T-helper 1 cell treated with Interleukin-12 subunit alpha and Interleukin-12 subunit beta and Interleukin-4 antibody, amounts not matched to agents 30 μg/mL and 1 μg/mL, for 36 hours (primary cell): ENCODE data around the gene ZNF160.
A peak's percentile ranks its signal among the peaks of the same experiment; 100 is the strongest.
"Not testable (repeated sequence)": the region's sequence is repeated elsewhere in the genome, so short reads cannot be mapped to it uniquely, and the experiment has no call there.

Experiments
- H3K27ac Mint-ChIP-seq: one replicate; pipeline ENCODE4 v1.8.0; 2021; ENCODE audit warnings: mild to moderate bottlenecking, mixed read lengths
- H3K27me3 Mint-ChIP-seq: one replicate; pipeline ENCODE4 v1.8.0; 2021; ENCODE audit warnings: low read depth, mixed read lengths
- H3K36me3 Mint-ChIP-seq: one replicate; pipeline ENCODE4 v1.8.0; 2021; ENCODE audit warnings: low read depth, mixed read lengths
- H3K4me1 Mint-ChIP-seq: one replicate; pipeline ENCODE4 v1.8.0; 2021; ENCODE audit warnings: low read depth, mixed read lengths
- H3K4me3 Mint-ChIP-seq: one replicate; pipeline ENCODE4 v1.8.0; 2021; ENCODE audit warnings: mild to moderate bottlenecking, moderate library complexity, mixed read lengths
- H3K9me3 Mint-ChIP-seq: one replicate; pipeline ENCODE4 v1.8.0; 2021; ENCODE audit warnings: mixed read lengths

ZNF160 gene

GRCh38 chr19:53103234-53104203, at the start of gene ZNF160:
ZNF160 (minus strand) TSS chr19:53103422; CDS start chr19:53086276, 17,146 bp downstream.
- Mint-ChIP-seq H3K4me3 (peak within 1 kb of the TSS; percentile 87), H3K4me1 (peaks cover 15% of the 10 kb centered on the region), H3K27ac (peak within 1 kb of the TSS; percentile 86), H3K27me3 (no peaks in the 10 kb centered on the region), H3K9me3 (peaks cover 37% of the 10 kb centered on the region), H3K36me3 (peaks cover 22% of the 10 kb centered on the region)

DNA sequence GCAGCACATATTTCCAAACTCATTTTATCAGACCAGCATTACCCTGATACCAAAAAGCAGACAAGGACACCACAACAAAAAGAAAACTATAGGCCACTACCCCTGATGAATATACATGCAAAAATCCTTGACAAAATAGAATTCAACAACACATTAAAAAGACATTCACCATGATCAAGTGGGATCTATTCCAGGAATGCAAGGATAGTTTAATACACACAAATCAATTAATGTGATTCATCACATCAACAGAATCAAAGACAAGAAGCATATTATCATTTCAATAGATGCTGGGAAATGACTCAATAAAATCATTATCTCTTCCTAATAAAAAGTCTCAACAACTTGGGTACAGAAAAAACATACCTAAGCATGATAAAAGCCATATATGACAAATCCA, 44.4 kb upstream of the ZNF160 start:
- Mint-ChIP-seq H3K4me3 (no peak overlapping the region), H3K27ac (no peak overlapping the region), H3K27me3 (no peaks in the 10 kb centered on the region), H3K36me3 (peaks cover 56% of the 10 kb centered on the region), H3K4me1 (no peaks in the 10 kb centered on the region), H3K9me3 (peaks cover 69% of the 10 kb centered on the region)

- no peak overlapping the region for H3K27ac Mint-ChIP-seq
- no peak overlapping the region for H3K4me3 Mint-ChIP-seq
- H3K27me3 Mint-ChIP-seq: no peaks in the 10 kb centered on the region
- no peaks in the 10 kb centered on the region for H3K4me1 Mint-ChIP-seq
- H3K36me3 Mint-ChIP-seq: peaks cover 38% of the 10 kb centered on the region
- H3K9me3 Mint-ChIP-seq: peaks cover 78% of the 10 kb centered on the region
These were observed 37.1 kb upstream of the ZNF160 start for GRCh38 chr19:53140351-53140750.

- Mint-ChIP-seq H3K4me1 (peaks cover 7% of the 10 kb centered on the region), H3K27ac (no peak overlapping the region), H3K4me3 (no peak overlapping the region), H3K36me3 (peaks cover 21% of the 10 kb centered on the region), H3K9me3 (peaks cover 75% of the 10 kb centered on the region), H3K27me3 (peaks cover 8% of the 10 kb centered on the region)
These were observed 33.2 kb upstream of the ZNF160 start for GRCh38 chr19:53136432-53136831.

GRCh38 chr19:53132141-53132991, 29.1 kb upstream of the ZNF160 start, which contains the start of gene ZNF415:
ZNF415 (minus strand) TSS chr19:53132910; CDS start chr19:53122676, 10,234 bp downstream.
- Mint-ChIP-seq H3K36me3 (peaks cover 13% of the 10 kb centered on the region), H3K4me3 (peak within 1 kb of the TSS; percentile 72), H3K27me3 (peaks cover 8% of the 10 kb centered on the region), H3K4me1 (peaks cover 7% of the 10 kb centered on the region), H3K9me3 (peaks cover 76% of the 10 kb centered on the region), H3K27ac (no peak within 1 kb of the TSS)

- Mint-ChIP-seq H3K36me3 (peaks cover 10% of the 10 kb centered on the region), H3K27ac (no peak overlapping the region), H3K9me3 (peaks cover 75% of the 10 kb centered on the region), H3K4me1 (peaks cover 7% of the 10 kb centered on the region), H3K27me3 (peaks cover 8% of the 10 kb centered on the region), H3K4me3 (peak overlapping the region; percentile 72)
These were observed 28.5 kb upstream of the ZNF160 start for GRCh38 chr19:53131727-53132126.

DNA sequence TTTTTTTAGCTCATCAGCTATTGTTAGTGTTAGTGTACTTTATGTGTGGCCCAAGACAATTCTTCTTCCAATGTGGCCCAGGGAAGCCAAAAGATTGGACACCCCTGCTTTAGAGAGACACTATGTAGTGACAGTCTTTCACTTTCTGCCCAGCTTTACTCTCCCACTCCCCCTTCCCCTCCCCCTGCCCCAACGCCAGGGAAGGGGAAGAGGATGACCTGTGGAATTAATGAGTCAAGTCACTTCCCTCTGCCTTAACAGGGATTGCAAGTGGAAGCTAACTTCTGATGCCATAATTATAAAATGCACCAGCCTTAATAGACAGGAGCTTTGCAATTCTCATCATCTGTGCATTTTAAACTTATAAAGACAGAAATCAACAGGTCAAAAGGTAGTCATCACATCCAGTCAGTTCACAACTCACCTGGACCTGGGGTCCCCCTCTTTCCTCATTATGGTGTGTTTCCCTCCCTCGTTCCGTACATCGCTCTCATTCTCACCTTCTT, 27.9 kb upstream of the ZNF160 start:
- peaks cover 8% of the 10 kb centered on the region for H3K27me3 Mint-ChIP-seq
- no peak overlapping the region for H3K4me3 Mint-ChIP-seq
- peaks cover 10% of the 10 kb centered on the region for H3K36me3 Mint-ChIP-seq
- H3K4me1 Mint-ChIP-seq: peaks cover 7% of the 10 kb centered on the region
- H3K27ac Mint-ChIP-seq: no peak overlapping the region
- peaks cover 69% of the 10 kb centered on the region for H3K9me3 Mint-ChIP-seq

GRCh38 chr19:53130506-53130905, 27.3 kb upstream of the ZNF160 start:
- Mint-ChIP-seq H3K27me3 (peaks cover 8% of the 10 kb centered on the region), H3K4me1 (peaks cover 7% of the 10 kb centered on the region), H3K9me3 (peaks cover 63% of the 10 kb centered on the region), H3K36me3 (peaks cover 10% of the 10 kb centered on the region), H3K27ac (no peak overlapping the region), H3K4me3 (no peak overlapping the region)

- not testable (repeated sequence) for H3K4me3 Mint-ChIP-seq, H3K27ac Mint-ChIP-seq, H3K27me3 Mint-ChIP-seq, H3K4me1 Mint-ChIP-seq, H3K36me3 Mint-ChIP-seq
- peaks cover 68% of the 10 kb centered on the region for H3K9me3 Mint-ChIP-seq
These were observed 23.7 kb upstream of the ZNF160 start for GRCh38 chr19:53126733-53127526.

DNA sequence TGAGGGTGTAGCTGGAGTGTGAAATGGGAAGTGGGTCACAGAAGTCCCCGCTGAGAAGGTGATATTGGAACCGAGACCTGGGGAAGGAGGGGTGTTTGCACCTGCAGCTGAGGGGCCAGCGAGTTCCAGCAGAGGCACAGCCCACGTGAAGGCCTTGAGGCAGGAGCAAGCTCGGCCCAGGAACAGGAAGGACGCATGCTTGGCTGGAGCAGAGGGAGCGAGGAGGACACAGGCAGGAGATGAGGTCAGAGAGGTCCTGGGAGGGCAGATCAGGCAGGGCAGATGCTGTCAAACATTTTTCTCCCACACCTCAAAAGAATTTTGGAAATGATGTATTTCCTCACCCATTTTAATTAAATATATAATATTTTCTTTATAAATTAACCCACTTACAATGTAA, 20.2 kb upstream of the ZNF160 start:
- no peak overlapping the region for H3K4me3 Mint-ChIP-seq
- no peaks in the 10 kb centered on the region for H3K27me3 Mint-ChIP-seq
- H3K9me3 Mint-ChIP-seq: peaks cover 57% of the 10 kb centered on the region

GRCh38 chr19:53112286-53112685, 9.1 kb upstream of the ZNF160 start:
- no peaks in the 10 kb centered on the region for H3K27me3 Mint-ChIP-seq
- H3K4me3 Mint-ChIP-seq: no peak overlapping the region
- H3K36me3 Mint-ChIP-seq: peaks cover 17% of the 10 kb centered on the region
- no peak overlapping the region for H3K27ac Mint-ChIP-seq
- peaks cover 70% of the 10 kb centered on the region for H3K9me3 Mint-ChIP-seq
- no peaks in the 10 kb centered on the region for H3K4me1 Mint-ChIP-seq

More for the DNA sequence above, 20.2 kb upstream of the ZNF160 start:
- H3K27ac Mint-ChIP-seq: no peak overlapping the region
- no peaks in the 10 kb centered on the region for H3K36me3 Mint-ChIP-seq
- H3K4me1 Mint-ChIP-seq: no peaks in the 10 kb centered on the region

DNA sequence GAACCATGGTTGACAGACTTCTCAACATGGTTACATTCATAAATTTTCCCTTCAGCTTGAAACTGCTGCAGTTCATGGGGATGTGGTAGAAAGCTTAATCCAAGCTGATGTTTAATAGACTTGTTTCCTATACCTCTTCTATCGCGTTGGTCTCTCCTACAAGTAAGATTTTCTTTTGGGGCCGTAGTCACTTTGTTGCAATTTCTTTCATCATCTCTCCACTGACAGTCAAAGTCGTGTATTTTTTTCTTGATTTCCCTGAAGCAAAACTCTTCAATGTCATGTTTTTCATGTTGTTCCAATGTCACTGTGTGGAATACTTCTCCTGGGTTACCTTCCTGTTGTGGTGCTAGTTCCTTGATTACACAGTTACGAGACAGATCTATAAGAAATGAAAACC, 6.3 kb upstream of the ZNF160 start:
- Mint-ChIP-seq H3K4me1 (peaks cover 2% of the 10 kb centered on the region), H3K27me3 (no peaks in the 10 kb centered on the region), H3K36me3 (peaks cover 13% of the 10 kb centered on the region), H3K27ac (no peak overlapping the region), H3K4me3 (no peak overlapping the region), H3K9me3 (peaks cover 55% of the 10 kb centered on the region)

- Mint-ChIP-seq H3K27me3 (no peaks in the 10 kb centered on the region), H3K27ac (peak overlapping the region; percentile 86), H3K36me3 (peaks cover 29% of the 10 kb centered on the region), H3K4me3 (peak overlapping the region; percentile 87), H3K9me3 (peaks cover 38% of the 10 kb centered on the region), H3K4me1 (peaks cover 15% of the 10 kb centered on the region)
These were observed 427 bp downstream of the ZNF160 start for GRCh38 chr19:53102756-53103233.
